GM12878 (cell line): ENCODE measurements around the gene MED6. TPM values are rescaled to one million over a fixed set of nuclear protein-coding genes. Genes with fewer than 3 reads are reported as not detected.

Experiments
- ATAC-seq: fragments of 200-7000 bp; cut with Tn5 transposase; 3 replicates; pipeline ENCODE4 v1.9.1; 2020; ENCODE audit warnings: mild to moderate bottlenecking, moderate library complexity
- BruUV-seq: library from RNA; stranded (reverse); fragments of 400-500 nt; replicated peaks from 2 replicates; lab custom pipeline; 2021; lab: Mats Ljungman, UMichigan
- CTCF ChIA-PET: fragments of 300-600 bp; sonication (Branson Sonifier 250); formaldehyde crosslinking; extraction: SDS; loops from one replicate; lab custom pipeline; 2021; ENCODE audit warnings: inconsistent platforms; lab: Yijun Ruan, JAX
- POLR2A ChIA-PET: fragments of 350-600 bp; formaldehyde crosslinking; extraction: SDS; loops from one replicate; lab custom pipeline; 2021; ENCODE audit warnings: inconsistent platforms; lab: Charles Lee
- RAD21 ChIA-PET: fragments of 300-600 bp; sonication (Branson Sonifier 250); formaldehyde crosslinking; loops from one replicate; lab custom pipeline; 2023; ENCODE audit warnings: antibody characterized with exemption; ENCODE audit not compliant: unreplicated experiment; lab: Charles Lee
- SMC1A ChIA-PET: fragments of 300-600 bp; sonication (Branson Sonifier 250); formaldehyde crosslinking; loops from one replicate; lab custom pipeline; 2023; ENCODE audit not compliant: unreplicated experiment, uncharacterized antibody; lab: Charles Lee
- DNase-seq: peaks from one replicate; pipeline ENCODE4 v3.0.0-alpha.2; 2011; ENCODE audit warnings: low read depth, low spot score
- FAIRE-seq: peaks from 3 replicates; lab custom pipeline; 2011; peaks lifted over from hg19 to GRCh38; lab: Jason Lieb, UNC
- H2AFZ ChIP-seq: 2 replicates; pipeline ENCODE4 v1.6.0; 2011; ENCODE audit warnings: low read depth, low read length, control low read depth; ENCODE audit not compliant: control insufficient read depth
- H3K27ac ChIP-seq: 2 replicates; pipeline ENCODE4 v1.5.1; 2011; ENCODE audit warnings: control low read depth; ENCODE audit not compliant: control insufficient read depth, insufficient read depth
- H3K27me3 ChIP-seq, 2 experiments: replicated peaks in 1 of 2; 2 replicates each; pipeline versions ENCODE4 v1.6.0 to v1.6.1; 2011; ENCODE audit warnings: low read length in 1 of 2; ENCODE audit not compliant: control insufficient read depth in 2 of 2, insufficient read depth in 2 of 2
- H3K36me3 ChIP-seq, 2 experiments: 2 replicates each; pipeline ENCODE4 v1.5.1; 2011; ENCODE audit warnings: low read length in 1 of 2; ENCODE audit not compliant: control insufficient read depth in 2 of 2, insufficient read depth in 2 of 2
- H3K4me1 ChIP-seq: 2 replicates; pipeline ENCODE4 v1.6.1; 2011; ENCODE audit warnings: mild to moderate bottlenecking, low read length, moderate library complexity, mixed read lengths; ENCODE audit not compliant: control insufficient read depth, insufficient read depth
- H3K4me2 ChIP-seq: 2 replicates; pipeline ENCODE4 v1.6.0; 2011; ENCODE audit warnings: control low read depth; ENCODE audit not compliant: control insufficient read depth, insufficient read depth
- H3K4me3 ChIP-seq: fragments of 200-600 bp; sonication (generic); 2 replicates; pipeline ENCODE4 v1.5.1; 2016
- H3K79me2 ChIP-seq: 2 replicates; pipeline ENCODE4 v1.6.0; 2011; ENCODE audit warnings: low read length; ENCODE audit not compliant: control insufficient read depth, insufficient read depth
- H3K9ac ChIP-seq: 2 replicates; pipeline ENCODE4 v1.8.0; 2011; ENCODE audit warnings: low read length, control low read depth, mixed read lengths; ENCODE audit not compliant: control insufficient read depth, insufficient read depth
- H3K9me3 ChIP-seq: replicated peaks from 3 replicates; pipeline ENCODE4 v1.5.1; 2011; ENCODE audit warnings: mild to moderate bottlenecking, low read length; ENCODE audit not compliant: control insufficient read depth, insufficient read depth
- H4K20me1 ChIP-seq: 2 replicates; pipeline ENCODE4 v1.6.0; 2011; ENCODE audit not compliant: control insufficient read depth, insufficient read depth
- BMI1 ChIP-seq: fragments of 450-650 bp; IDR thresholded peaks from 2 replicates; pipeline ENCODE4 v1.6.1; 2016; ENCODE audit warnings: mild to moderate bottlenecking, moderate library complexity, borderline replicate concordance
- FOXK2 ChIP-seq: fragments of 450-650 bp; IDR thresholded peaks from 2 replicates; pipeline ENCODE4 v1.6.1; 2017; ENCODE audit warnings: mild to moderate bottlenecking, moderate library complexity
- HDAC6 ChIP-seq: fragments of 200-600 bp; sonication (generic); IDR thresholded peaks from one replicate; pipeline ENCODE4 v1.8.0; 2017; ENCODE audit warnings: antibody characterized with exemption; ENCODE audit not compliant: unreplicated experiment
- HDGF ChIP-seq: fragments of 450-650 bp; IDR thresholded peaks from 2 replicates; pipeline ENCODE4 v1.6.1; 2016; ENCODE audit warnings: antibody characterized with exemption
- JUND ChIP-seq: IDR thresholded peaks from 2 replicates; pipeline ENCODE4 v1.6.1; 2012; ENCODE audit warnings: low read depth, mild to moderate bottlenecking, low read length, improper control_type of control experiment, moderate library complexity
- MYB ChIP-seq: fragments of 150-350 bp; IDR thresholded peaks from 2 replicates; pipeline ENCODE4 v1.6.1; 2014; ENCODE audit warnings: mild to moderate bottlenecking, low read depth, low read length, borderline replicate concordance
- NFIC ChIP-seq: IDR thresholded peaks from 2 replicates; pipeline ENCODE4 v1.6.1; 2012; ENCODE audit warnings: low read depth, mild to moderate bottlenecking, inconsistent platforms, low read length, moderate library complexity
- PRDM15 ChIP-seq: fragments of 450-650 bp; formaldehyde crosslinking; IDR thresholded peaks from 2 replicates; pipeline ENCODE4 v1.4.0; 2020; ENCODE audit warnings: mild to moderate bottlenecking, moderate library complexity
- SMC3 ChIP-seq: IDR thresholded peaks from 2 replicates; pipeline ENCODE4 v1.6.1; 2011; ENCODE audit warnings: low read length, improper control_type of control experiment, borderline replicate concordance
- ZBED1 ChIP-seq: IDR thresholded peaks from 2 replicates; pipeline ENCODE4 v1.6.1; 2016; ENCODE audit warnings: borderline replicate concordance
- WGBS: methylation state at CpG from one replicate; pipeline ENCODE4 v1.1.6; 2016; ENCODE audit warnings: low lambda C conversion rate; ENCODE audit not compliant: insufficient replicate concordance, insufficient coverage; ENCODE audit errors: missing lambda C conversion rate; 5-methylcytosine and 5-hydroxymethylcytosine counted together
- in situ Hi-C: fragments of 300-500 bp; cut with MboI; formaldehyde crosslinking; loops from 9 replicates; pipeline ENCODE4 v1.14.3; 2018; ENCODE audit warnings: mixed read lengths
- intact Hi-C: fragments of 100-400 bp; cut with micrococcal nuclease; formaldehyde crosslinking; loops from one replicate; pipeline ENCODE4 v1.14.2; 2022; ENCODE audit not compliant: unreplicated experiment
- polyA plus RNA-seq, 11 experiments: library from polyadenylated mRNA; depleted of rRNA in 4 of 11; unstranded in 6 of 11; stranded (reverse) in 5 of 11; fragments of >200 nt; fragmentation: Nextera tagmentation in 4 of 11; fragmentation: Illumina TruSeq in 1 of 11; extraction: Ambion mirVana in 4 of 11; extraction: Trizol in 1 of 11; gene quantifications; 1 replicate in 1 of 11; 2 replicates in 10 of 11; pipeline versions ENCODE4 v1.2.1 to v1.2.3, GENCODE V29; 2011 to 2016; ENCODE audit warnings: inconsistent platforms in 2 of 11, missing spikeins in 2 of 11, low read depth in 1 of 11
- total RNA-seq, 4 experiments: library from RNA; depleted of rRNA in 3 of 4; stranded (reverse); fragments of >200 nt in 3 of 4; fragmentation: Illumina TruSeq in 1 of 4; extraction: Trizol in 1 of 4; gene quantifications; 2 replicates each; pipeline versions ENCODE4 v1.2.1 to v1.2.3, GENCODE V29; 2013 to 2021
- TF ChIP-seq, protein P1 (sequence below): IDR thresholded peaks from 2 replicates; pipeline ENCODE4 v1.6.1; 2011; ENCODE audit warnings: low read depth, mild to moderate bottlenecking, low read length, moderate library complexity, borderline replicate concordance; ENCODE audit errors: extremely low read depth
- TF ChIP-seq, protein P2 (sequence below): IDR thresholded peaks from 2 replicates; pipeline ENCODE4 v1.6.1; 2012; ENCODE audit warnings: low read length, inconsistent platforms

The MED6 gene
- total and polyA plus RNA-seq, 10 of the 15 experiments (the other 5 are each of a cell fraction or from before 2014, with no cell fraction given), result 29.2 to 74.9 (median 46.2) TPM

DNA sequence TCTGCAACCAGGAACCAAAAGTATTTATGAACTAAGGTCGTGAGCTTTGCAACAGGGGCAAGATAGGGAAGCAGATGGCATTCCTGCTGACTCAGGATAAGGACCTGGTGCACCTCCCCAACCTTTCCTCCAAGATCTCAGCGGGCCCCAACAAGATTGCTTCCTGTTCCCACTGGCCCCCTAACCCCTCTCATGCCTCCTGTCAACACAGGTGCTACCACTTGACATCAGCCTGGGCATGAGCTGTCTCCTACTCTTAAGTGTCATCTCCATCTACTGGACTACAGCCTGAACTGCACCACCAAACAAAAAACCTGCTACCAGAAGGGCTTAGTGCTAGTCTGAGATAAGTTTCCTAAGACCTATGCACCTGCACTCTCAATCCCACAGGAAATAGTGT is 32.7 kb downstream of the MED6 start (continued):
- TF ChIP-seq, protein P1, sequence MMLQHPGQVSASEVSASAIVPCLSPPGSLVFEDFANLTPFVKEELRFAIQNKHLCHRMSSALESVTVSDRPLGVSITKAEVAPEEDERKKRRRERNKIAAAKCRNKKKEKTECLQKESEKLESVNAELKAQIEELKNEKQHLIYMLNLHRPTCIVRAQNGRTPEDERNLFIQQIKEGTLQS, result no peak
- TF ChIP-seq BMI1, result no peak
- TF ChIP-seq SMC3, result peak; percentile 60
- no peak for TF ChIP-seq JUND

DNA sequence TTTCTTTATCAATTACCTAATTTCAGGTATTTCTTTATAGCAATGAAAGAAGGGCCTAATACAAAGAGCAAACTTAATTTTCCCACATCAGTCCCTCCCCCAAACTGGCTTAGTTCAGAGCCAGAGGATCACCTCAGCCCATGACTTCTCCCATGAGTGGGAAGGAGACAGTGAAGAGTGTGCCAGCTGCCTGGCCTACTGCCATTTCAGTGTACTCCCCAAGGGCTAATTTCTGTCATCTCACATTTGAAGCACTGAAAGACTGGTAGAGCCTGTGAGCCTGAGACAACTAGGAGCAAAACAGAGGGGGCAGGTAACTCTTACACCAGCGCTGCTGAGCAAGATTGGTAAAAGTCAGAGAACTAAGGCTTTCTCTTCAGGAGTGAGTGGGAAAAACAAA is 36.6 kb downstream of the MED6 start:
- ChIA-PET CTCF (no interaction called here), SMC1A (no interaction called here), POLR2A (no interaction called here), RAD21 (interaction anchor here (0.8 kb wide), 1 partner anchor 517 kb away, joined by 3 read pairs; no protein-coding TSS in a partner anchor)
- Histone ChIP-seq H3K9me3 (peaks cover 2% of the 10 kb centered on the region; the same call in 2 of the 3 replicates), H3K4me1 (no peaks in the 10 kb centered on the region), H3K27ac (no peak overlapping the region), H3K4me2 (no peak overlapping the region), H2AFZ (no peak overlapping the region), H3K9ac (no peak overlapping the region), H3K27me3 (no peaks in the 10 kb centered on the region), H3K4me3 (no peak overlapping the region), H4K20me1 (no peaks in the 10 kb centered on the region), H3K36me3 (peaks cover 3 to 4% of the 10 kb centered on the region in 2 experiments; a peak in 2 of 4 replicates)
- intact Hi-C loops, result no loop called here
- 93% methylated on average over 1 of the region's 1 CpG for WGBS
- no peak for FAIRE-seq
- in situ Hi-C loops, result no loop called here
- no peak for TF ChIP-seq HDGF
- TF ChIP-seq, all 136 proteins: peak for 0
- no peaks in the 10 kb centered on the region for H3K79me2 ChIP-seq
- DNase-seq (no peak), ATAC-seq (no peak)
- BruUV-seq, result no TSS peak

DNA sequence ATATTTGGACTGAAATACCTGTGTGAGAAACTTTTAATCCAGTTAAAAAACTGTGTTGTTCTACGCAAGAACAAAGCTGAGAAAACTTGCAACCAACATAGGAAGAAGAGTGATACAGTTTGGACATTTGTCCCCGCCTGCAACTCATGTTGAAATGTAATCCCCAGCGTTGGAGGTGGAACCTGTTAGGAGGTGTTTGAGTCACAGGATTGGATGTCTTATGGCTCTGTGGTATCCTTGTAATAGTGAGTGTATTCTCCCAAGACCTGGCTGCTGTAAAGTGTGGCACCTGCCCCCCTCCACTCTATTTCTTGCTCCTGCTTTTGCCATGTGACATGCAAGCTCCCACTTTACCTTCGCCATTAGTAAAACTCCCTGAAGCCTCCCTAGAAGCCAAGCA is 37.0 kb downstream of the MED6 start:
- 95% methylated on average over 4 of the region's 4 CpGs for WGBS
- Histone ChIP-seq H3K27ac (no peak overlapping the region), H3K4me3 (no peak overlapping the region), H4K20me1 (no peaks in the 10 kb centered on the region), H3K4me1 (no peaks in the 10 kb centered on the region), H3K79me2 (no peaks in the 10 kb centered on the region), H3K36me3 (peaks cover 3 to 4% of the 10 kb centered on the region in 2 experiments; a peak in 2 of 4 replicates), H3K9ac (no peak overlapping the region), H3K27me3 (no peaks in the 10 kb centered on the region), H3K4me2 (no peak overlapping the region), H3K9me3 (peaks cover 2% of the 10 kb centered on the region; the same call in 2 of the 3 replicates), H2AFZ (no peak overlapping the region)
- POLR2A ChIA-PET, result no interaction called here
- CTCF ChIA-PET, result no interaction called here
- SMC1A ChIA-PET, result no interaction called here
- BruUV-seq, result no TSS peak
- no peak for ATAC-seq
- DNase-seq, result no peak
- intact Hi-C loops (no loop called here), in situ Hi-C loops (no loop called here)
- no peak for FAIRE-seq
- RAD21 ChIA-PET, result no interaction called here
- TF ChIP-seq NFIC, result no peak
- no peak for TF ChIP-seq ZBED1
- no peak for TF ChIP-seq MYB
- no peak for TF ChIP-seq HDAC6
- TF ChIP-seq, protein P2, sequence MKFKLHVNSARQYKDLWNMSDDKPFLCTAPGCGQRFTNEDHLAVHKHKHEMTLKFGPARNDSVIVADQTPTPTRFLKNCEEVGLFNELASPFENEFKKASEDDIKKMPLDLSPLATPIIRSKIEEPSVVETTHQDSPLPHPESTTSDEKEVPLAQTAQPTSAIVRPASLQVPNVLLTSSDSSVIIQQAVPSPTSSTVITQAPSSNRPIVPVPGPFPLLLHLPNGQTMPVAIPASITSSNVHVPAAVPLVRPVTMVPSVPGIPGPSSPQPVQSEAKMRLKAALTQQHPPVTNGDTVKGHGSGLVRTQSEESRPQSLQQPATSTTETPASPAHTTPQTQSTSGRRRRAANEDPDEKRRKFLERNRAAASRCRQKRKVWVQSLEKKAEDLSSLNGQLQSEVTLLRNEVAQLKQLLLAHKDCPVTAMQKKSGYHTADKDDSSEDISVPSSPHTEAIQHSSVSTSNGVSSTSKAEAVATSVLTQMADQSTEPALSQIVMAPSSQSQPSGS, result no peak
- no peak for TF ChIP-seq PRDM15 (CRISPR knock-in tag)
- TF ChIP-seq FOXK2, result no peak
